Measurements from ENCODE around the gene LMX1A.

- no peak for TF ChIP-seq STAT1 (IDR thresholded peaks at IDR 0.05; ENCODE audit: unreplicated experiment)
- no peak for TF ChIP-seq EZH2phosphoT487 (IDR thresholded peaks at IDR 0.05; ENCODE audit: unreplicated experiment)
- TF ChIP-seq CTCF (conservative IDR thresholded peaks at IDR 0.05; ENCODE audit: low read depth in 2 of 2): no peak
- no peak for TF ChIP-seq REST (IDR thresholded peaks at IDR 0.05; ENCODE audit: unreplicated experiment)
- TF ChIP-seq EZH2 (IDR thresholded peaks at IDR 0.05; ENCODE audit: low read depth, unreplicated experiment): no peak
- no peak for TF ChIP-seq POLR2AphosphoS5 (IDR thresholded peaks at IDR 0.05; ENCODE audit: low read depth)
- TF ChIP-seq ETS1 (IDR thresholded peaks at IDR 0.05): no peak
- no peak for TF ChIP-seq ZNF331 (CRISPR knock-in tag; IDR thresholded peaks at IDR 0.05; ENCODE audit: low read depth)
- TF ChIP-seq JUNB (IDR thresholded peaks at IDR 0.05; ENCODE audit: unreplicated experiment): no peak
- no peak for TF ChIP-seq CREB1 (CRISPR knock-in tag; IDR thresholded peaks at IDR 0.05; ENCODE audit: low read depth)
- TF ChIP-seq ZNF462 (CRISPR knock-in tag; IDR thresholded peaks at IDR 0.05): no peak
These were observed 67.0 kb downstream of the LMX1A start for GRCh38 chr1:165289556-165289955.

Measured in GM23338 (cell line).